HG03342 (cell line): Measurements from ENCODE around the gene NDUFAF2.

ENCODE experiments used
- ATAC-seq: cut with Tn5 transposase; IDR thresholded peaks from one replicate; pipeline ENCODE4 v1.9.1; 2021; ENCODE audit warnings: mild to moderate bottlenecking, moderate library complexity; ENCODE audit not compliant: unreplicated experiment

NDUFAF2 gene

DNA sequence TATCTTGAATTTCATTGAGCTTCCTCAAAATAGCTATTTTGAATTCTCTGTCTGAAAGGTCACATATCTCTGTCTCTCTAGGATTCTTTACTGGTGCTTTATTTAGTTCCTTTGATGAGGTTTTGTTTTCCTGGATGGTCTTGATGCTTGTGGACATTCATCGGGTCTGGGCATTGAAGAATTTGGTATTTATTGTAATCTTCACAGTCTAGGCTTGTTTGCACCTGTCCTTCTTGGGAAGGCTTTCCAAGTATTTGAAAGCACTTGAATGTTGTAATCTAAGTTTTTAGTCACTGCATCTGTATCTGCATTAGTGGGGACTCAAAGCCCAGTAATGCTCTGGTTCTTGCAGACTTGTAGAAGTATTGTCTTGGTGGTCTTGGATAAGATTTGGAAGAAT, 169.4 kb downstream of the NDUFAF2 start:
- no peak for ATAC-seq

DNA sequence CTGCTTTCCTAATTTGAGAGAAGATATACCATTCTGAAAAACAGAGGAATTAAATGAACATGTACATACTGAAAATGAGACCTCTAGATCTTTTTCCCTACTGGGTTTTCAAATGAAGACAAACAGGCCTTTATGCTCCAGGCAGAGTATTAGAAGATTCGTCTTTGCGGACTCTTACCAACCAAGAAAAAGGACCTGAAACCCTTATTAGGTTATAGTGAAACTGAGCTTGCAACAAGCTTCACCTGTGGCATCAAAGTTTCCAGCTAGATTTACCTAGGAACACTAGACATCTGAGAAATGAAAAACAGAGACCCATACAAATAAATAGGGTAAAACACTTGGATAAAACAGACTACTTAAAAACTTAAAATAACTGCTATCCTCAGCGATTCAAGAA, 171.0 kb downstream of the NDUFAF2 start:
- no peak for ATAC-seq

- no peak for ATAC-seq
Measured at GRCh38 chr5:61119066-61119465, 174.1 kb downstream of the NDUFAF2 start.

DNA sequence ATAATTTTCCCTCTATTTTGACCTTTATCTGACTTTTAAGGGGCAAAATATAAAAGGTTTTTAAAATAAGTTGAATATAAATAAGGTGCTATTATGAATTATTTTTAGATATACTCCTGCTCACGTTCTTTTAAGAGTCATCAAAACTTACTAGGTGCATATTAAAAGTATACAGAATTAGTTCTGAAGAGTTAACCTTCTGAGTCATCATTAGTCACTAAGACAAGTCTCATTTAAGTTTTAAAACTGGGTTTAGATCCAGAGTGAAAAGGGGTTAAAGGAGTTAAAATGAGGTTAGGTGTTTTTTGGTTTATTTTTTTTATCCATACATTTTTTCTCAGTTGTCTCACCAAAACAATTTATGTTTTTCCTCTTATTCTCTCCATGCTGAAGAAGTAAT, 175.5 kb downstream of the NDUFAF2 start:
- ATAC-seq: no peak

DNA sequence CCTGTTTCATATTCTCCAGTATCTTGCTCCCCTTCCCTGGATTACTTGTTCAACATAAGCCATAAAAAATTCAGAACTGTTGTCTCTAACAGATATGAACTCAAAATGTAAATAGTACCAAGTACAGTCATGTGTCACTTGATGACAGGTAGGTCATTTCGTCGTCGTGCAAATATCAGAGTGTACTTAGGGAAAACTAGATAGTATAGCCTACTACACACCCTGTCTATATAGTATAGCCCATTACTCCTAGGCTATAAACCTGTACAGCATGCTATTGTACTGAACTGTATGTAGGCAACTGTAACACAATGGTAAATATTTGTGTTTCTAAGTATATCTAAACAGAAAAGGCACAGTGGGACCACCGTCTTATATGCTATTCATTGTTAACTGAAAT, 178.1 kb downstream of the NDUFAF2 start:
- ATAC-seq: no peak

- no peak for ATAC-seq
Measured at GRCh38 chr5:61130289-61130688, 185.3 kb downstream of the NDUFAF2 start.

GRCh38 chr5:61132559-61132958, 187.6 kb downstream of the NDUFAF2 start:
- no peak for ATAC-seq

DNA sequence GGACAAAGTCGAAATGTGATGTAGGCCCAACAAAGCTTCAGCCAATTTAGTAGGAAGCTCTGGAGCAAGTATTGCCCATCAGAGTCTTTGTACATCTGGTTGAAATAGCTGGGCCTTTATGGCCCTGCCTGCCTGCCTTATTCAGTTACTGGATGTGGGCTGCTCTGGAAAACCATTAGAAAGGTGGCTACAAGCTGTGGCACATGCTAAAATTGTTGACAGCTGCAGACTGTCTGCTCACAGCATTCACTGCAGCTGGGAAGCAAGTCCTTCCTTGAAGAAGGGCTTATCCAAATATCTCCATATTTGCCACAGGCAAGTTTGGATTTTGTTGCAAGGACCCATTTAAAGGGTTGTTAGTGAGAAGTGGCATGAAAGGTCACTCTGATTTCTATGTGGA, 192.8 kb downstream of the NDUFAF2 start:
- ATAC-seq: no peak

DNA sequence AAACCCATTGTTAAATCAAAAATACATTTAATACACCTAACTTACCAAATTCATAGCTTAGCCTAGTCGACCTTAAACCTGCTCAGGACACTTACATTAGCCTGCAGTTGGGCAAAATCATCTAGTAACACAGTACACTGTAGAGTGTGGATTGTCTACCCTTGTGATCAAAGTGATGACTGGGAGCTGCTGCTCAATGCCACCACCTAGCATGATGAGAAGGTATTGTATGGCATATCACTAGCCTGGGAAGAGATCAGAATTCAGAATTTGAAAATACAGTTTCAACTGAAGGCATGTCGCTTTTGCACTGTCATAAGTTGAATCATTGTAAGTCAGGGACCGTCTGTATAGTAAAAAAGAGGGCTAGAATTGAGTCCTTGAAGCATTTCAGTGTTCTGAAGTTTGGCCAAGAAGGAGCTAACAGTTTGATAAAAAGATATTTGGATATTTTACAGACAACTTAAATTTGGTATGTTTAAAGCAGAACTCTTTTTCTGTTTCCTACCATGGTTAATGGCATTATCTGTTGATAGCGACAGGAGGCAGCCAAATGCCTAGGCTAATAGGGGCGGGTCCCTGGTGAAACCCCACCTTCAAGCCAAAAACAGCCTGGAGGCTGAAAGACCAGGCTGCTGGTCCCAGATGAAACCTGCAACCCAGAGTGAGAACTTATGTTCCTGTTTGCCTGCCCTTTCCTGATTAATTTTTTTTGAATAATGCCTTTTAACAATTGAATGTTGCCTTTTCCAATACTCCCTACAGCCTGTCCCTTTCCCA, 194.3 kb downstream of the NDUFAF2 start:
- no peak for ATAC-seq

DNA sequence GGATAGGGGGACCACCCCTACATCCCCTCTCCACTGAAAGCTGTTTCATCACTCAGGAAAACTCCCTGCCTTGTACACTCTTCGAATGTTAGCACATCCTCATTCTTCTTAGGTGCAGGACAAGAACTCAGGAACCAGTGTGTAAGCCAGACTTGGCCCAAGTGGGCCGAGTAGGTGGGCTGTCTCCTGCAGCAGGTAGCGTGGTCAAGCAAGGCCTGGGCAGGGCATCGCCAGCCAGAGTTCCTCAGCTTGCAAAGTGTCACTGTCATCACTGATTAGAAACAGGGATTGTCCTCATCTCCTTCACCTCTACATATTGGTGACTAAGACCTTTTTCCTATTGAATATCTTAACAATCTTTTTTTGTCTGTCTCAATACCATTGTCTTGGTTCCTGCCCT, 194.9 kb downstream of the NDUFAF2 start:
- no peak for ATAC-seq

DNA sequence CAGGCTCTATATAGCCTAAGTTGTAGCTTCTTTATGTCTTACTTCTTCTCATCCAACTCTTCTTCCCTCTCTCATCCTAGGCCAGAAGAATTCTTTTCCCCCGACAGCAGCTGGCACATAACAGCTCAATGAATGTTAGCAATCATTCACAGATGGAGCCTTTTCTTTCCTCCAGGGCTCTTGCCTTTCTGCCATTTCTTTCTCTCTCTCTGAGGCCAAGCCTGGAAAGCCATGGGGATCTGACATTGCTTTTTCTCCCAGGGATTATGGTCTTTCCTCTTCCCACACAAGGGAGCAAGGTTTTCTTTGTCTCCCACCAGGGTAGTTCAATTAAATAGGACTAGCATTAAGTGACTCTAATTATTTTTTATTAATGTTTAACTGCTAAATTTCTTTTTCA, 196.8 kb downstream of the NDUFAF2 start:
- ATAC-seq: no peak

- ATAC-seq: no peak
Measured at GRCh38 chr5:61142391-61142790, 197.4 kb downstream of the NDUFAF2 start.

- no peak for ATAC-seq
Measured at GRCh38 chr5:61142811-61143210, 197.8 kb downstream of the NDUFAF2 start.

DNA sequence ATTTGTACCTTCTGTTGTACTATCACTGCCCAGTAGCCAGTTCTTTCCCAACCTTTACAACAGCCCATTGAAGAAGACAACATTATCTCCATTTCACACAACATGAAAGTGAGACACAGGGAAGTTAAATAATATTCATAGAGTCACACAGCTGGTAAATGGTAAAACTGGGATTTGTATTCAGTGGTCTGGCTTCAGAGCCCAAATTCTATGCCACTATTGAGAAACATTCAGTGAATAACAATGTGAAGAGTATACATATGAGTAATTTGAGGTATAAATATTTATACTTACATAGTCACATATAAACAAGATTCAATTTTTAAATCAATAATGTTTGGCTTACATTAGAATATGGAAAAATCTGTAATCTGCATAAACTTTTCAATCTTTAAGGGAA, 203.5 kb downstream of the NDUFAF2 start:
- ATAC-seq: no peak

- no peak for ATAC-seq
Measured at GRCh38 chr5:61151893-61152292, 206.9 kb downstream of the NDUFAF2 start.

GRCh38 chr5:61159070-61159469, 214.1 kb downstream of the NDUFAF2 start:
- ATAC-seq: no peak

DNA sequence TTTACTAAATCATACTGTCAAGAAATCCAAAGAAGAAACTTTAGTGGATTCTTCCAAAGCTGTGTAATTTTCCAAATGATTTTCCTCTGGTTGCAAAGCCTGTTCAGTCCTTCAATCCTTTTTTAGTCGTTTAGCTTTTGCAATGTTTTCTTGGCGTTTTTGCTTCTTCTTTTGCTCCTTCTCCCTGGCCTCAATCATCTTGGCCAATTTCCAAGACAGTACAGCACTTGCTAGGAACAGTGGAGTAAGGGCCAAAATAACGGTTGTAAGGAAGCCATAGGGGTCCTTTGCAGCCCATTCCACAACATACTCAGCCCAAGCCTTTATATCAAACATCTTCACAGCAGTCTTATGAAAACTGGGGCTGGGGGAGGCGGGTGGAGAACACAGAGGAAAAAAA, 214.8 kb downstream of the NDUFAF2 start:
- ATAC-seq: no peak

GRCh38 chr5:61160497-61160896, 215.5 kb downstream of the NDUFAF2 start:
- ATAC-seq: no peak

DNA sequence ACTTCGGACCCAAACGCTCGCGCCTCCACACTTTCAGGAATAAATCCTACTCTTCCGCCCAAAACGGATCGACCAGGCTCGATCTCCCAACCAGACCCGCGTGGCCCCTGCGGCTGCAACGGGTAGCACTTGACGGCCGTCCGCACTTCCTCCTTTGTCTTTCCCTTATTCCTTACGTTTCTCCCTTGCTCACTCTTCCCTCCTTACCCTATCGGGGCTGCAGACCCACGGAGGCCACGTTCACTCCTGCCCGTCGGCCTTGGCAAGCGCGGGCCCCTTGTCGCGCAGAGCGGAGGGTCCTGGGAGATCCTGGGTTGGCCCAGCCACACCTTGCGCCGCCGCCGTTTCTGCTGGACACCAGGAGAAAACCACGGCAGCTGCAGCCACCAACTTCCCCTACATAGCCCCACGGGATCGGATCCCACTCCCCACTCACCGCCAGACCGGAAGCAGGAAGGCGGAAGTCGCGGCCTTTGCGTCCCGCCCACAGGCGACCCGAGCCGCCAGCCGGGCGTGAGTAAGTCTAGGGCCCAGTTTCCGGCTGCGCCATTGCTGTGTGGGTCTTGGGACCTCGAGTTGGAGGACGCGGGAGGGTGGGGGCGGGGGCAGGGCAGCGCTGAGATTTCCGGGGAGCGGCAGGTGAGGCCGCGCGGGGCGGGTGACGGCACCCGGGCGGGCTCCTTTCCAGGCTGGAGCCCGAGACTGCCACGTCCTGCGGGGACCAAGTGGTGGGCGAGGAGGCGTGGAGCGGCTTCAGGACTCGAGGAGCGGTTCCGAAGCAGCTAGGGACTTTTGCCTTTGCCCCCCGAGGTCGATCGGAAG, 217.2 kb downstream of the NDUFAF2 start, which contains the start of gene SMIM15:
Gene SMIM15, minus strand, starts transcription at position 459 of the 822 bp plus-strand sequence. CDS start 2,297 bp downstream, outside the sequence.
- ATAC-seq: peak; percentile 96

- no peak for ATAC-seq
Measured at GRCh38 chr5:61162832-61163567, 218.0 kb downstream of the NDUFAF2 start.

GRCh38 chr5:61163905-61164304, 218.9 kb downstream of the NDUFAF2 start:
- ATAC-seq: no peak
